Progenitor cell of endocrine pancreas (in vitro differentiated cells): ENCODE results near the gene NRSN2. TPM values are rescaled to one million over a fixed set of nuclear protein-coding genes. Genes with fewer than 3 reads are reported as not detected.

ENCODE experiments used
- DNase-seq: peaks from one replicate; pipeline ENCODE4 v3.0.0; 2021; ENCODE audit warnings: low spot score; ENCODE audit not compliant: unreplicated experiment
- H3K27ac Mint-ChIP-seq: 2 replicates; pipeline ENCODE4 v1.8.0; 2021; ENCODE audit warnings: mild to moderate bottlenecking, moderate library complexity, mixed read lengths
- H3K27me3 Mint-ChIP-seq: 2 replicates; pipeline ENCODE4 v1.8.0; 2021; ENCODE audit warnings: mixed read lengths
- H3K36me3 Mint-ChIP-seq: 2 replicates; pipeline ENCODE4 v1.8.0; 2022; ENCODE audit warnings: mixed read lengths; ENCODE audit not compliant: insufficient read depth
- H3K4me1 Mint-ChIP-seq: 2 replicates; pipeline ENCODE4 v1.8.0; 2021; ENCODE audit warnings: low read depth, mixed read lengths
- H3K4me3 Mint-ChIP-seq: 2 replicates; pipeline ENCODE4 v1.8.0; 2021; ENCODE audit warnings: low read depth, mild to moderate bottlenecking, moderate library complexity, mixed read lengths
- H3K9me3 Mint-ChIP-seq: 2 replicates; pipeline ENCODE4 v1.8.0; 2021; ENCODE audit warnings: low read depth, mixed read lengths
- CTCF ChIP-seq: fragments of 200-600 bp; sonication (generic); IDR thresholded peaks from one replicate; pipeline ENCODE4 v1.5.0; 2021; ENCODE audit warnings: antibody characterized with exemption, mild to moderate bottlenecking; ENCODE audit not compliant: unreplicated experiment
- total RNA-seq: library from RNA; stranded (reverse); gene quantifications from 2 replicates; pipeline ENCODE4 v1.2.1, GENCODE V29; 2021

Gene NRSN2
- total RNA-seq, 1 donor from 2014 or later: 33.0 TPM

DNA sequence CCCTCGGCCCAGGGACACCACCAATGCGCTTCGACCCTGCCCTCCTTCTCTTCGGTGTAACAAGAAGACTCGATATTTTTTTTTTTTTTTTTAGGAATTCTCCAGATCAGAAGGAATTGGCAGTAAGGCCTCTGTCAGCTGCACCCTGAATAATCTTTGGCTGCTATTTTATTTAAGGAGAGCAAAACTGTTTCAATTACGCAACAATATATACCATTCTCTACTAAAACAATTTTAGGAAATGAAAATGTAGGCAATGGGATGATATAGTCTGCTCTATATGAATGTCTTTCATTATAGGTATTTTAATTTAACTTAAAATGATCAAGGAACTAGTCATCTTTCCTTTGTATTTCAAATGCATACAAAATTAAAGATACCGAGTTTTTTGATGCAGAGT, 36.3 kb upstream of the NRSN2 start:
- H3K27ac Mint-ChIP-seq: peak overlapping the region; percentile 92

GRCh38 chr20:311609-312008, 35.3 kb upstream of the NRSN2 start:
- Mint-ChIP-seq H3K4me3 (no peak overlapping the region), H3K27ac (no peak overlapping the region), H3K9me3 (no peaks in the 10 kb centered on the region), H3K27me3 (no peaks in the 10 kb centered on the region), H3K4me1 (peaks cover 5% of the 10 kb centered on the region), H3K36me3 (no peaks in the 10 kb centered on the region)
- no peak for DNase-seq
- no peak for TF ChIP-seq CTCF

More for the DNA sequence above, 36.3 kb upstream of the NRSN2 start:
- Mint-ChIP-seq H3K4me3 (peak overlapping the region; percentile 72), H3K27me3 (no peaks in the 10 kb centered on the region), H3K4me1 (peaks cover 5% of the 10 kb centered on the region), H3K9me3 (no peaks in the 10 kb centered on the region), H3K36me3 (no peaks in the 10 kb centered on the region)
- no peak for TF ChIP-seq CTCF
- no peak for DNase-seq

GRCh38 chr20:312067-312466, 34.8 kb upstream of the NRSN2 start:
- H3K27me3 Mint-ChIP-seq: no peaks in the 10 kb centered on the region
- peaks cover 5% of the 10 kb centered on the region for H3K4me1 Mint-ChIP-seq
- TF ChIP-seq CTCF: no peak
- no peaks in the 10 kb centered on the region for H3K36me3 Mint-ChIP-seq
- DNase-seq: no peak
- no peak overlapping the region for H3K27ac Mint-ChIP-seq
- H3K9me3 Mint-ChIP-seq: no peaks in the 10 kb centered on the region
- no peak overlapping the region for H3K4me3 Mint-ChIP-seq

- peaks cover 5% of the 10 kb centered on the region for H3K4me1 Mint-ChIP-seq
- no peak overlapping the region for H3K27ac Mint-ChIP-seq
These were observed 34.0 kb upstream of the NRSN2 start for GRCh38 chr20:312866-313265.

DNA sequence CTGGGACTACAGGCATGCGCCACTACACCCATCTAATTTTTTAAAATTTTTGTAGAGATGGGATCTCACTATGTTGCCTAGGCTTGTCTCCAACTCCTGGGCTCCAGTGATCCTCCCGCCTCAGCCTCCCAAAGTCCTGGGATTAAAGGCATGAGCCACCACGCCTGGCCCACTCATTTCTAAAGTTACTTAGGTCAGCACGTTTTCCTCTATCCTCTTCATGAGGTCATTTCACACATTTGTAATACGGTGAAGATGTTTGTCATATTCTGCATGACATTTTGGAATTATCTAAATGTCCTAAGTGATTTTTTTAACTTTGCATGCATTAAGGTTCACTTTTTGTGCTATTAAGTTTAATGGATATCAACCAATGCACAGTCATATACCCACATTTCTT, 33.5 kb upstream of the NRSN2 start:
- no peak overlapping the region for H3K4me3 Mint-ChIP-seq
- H3K27ac Mint-ChIP-seq: no peak overlapping the region
- H3K27me3 Mint-ChIP-seq: no peaks in the 10 kb centered on the region
- no peaks in the 10 kb centered on the region for H3K36me3 Mint-ChIP-seq
- no peak for DNase-seq
- H3K4me1 Mint-ChIP-seq: peaks cover 5% of the 10 kb centered on the region
- no peak for TF ChIP-seq CTCF
- no peaks in the 10 kb centered on the region for H3K9me3 Mint-ChIP-seq

More at GRCh38 chr20:312866-313265, 34.0 kb upstream of the NRSN2 start:
- H3K4me3 Mint-ChIP-seq: no peak overlapping the region
- no peaks in the 10 kb centered on the region for H3K9me3 Mint-ChIP-seq
- TF ChIP-seq CTCF: no peak
- H3K27me3 Mint-ChIP-seq: no peaks in the 10 kb centered on the region
- DNase-seq: no peak
- no peaks in the 10 kb centered on the region for H3K36me3 Mint-ChIP-seq
